ENCODE results near the gene LCE3C.

Gene LCE3C

GRCh38 chr1:152599934-152600333 lies at the start of gene LCE3C:
LCE3C (plus strand) TSS chr1:152600234; CDS start chr1:152600732, 498 bp downstream.
- TF ChIP-seq CTCF (IDR thresholded peaks at IDR 0.05; ENCODE audit: low read depth, low read length, poor library complexity, severe bottlenecking) (no peak), EZH2phosphoT487 (IDR thresholded peaks at IDR 0.05; ENCODE audit: borderline replicate concordance, low read length) (no peak)
- H3K9me2 ChIP-seq (replicated peaks; ENCODE audit: control insufficient read depth, low read length): no peaks in the 10 kb centered on the region
- no peaks in the 10 kb centered on the region for H3K9me3 ChIP-seq (ENCODE audit: control insufficient read depth, insufficient read depth, low read length)

GRCh38 chr1:152565115-152565514 lies 34.9 kb upstream of the LCE3C start:
- Histone ChIP-seq H3K9me2 (replicated peaks; ENCODE audit: control insufficient read depth, low read length) (no peaks in the 10 kb centered on the region), H3K9me3 (ENCODE audit: control insufficient read depth, insufficient read depth, low read length) (no peaks in the 10 kb centered on the region), H3K27me3 (ENCODE audit: control insufficient read depth, low read length) (no peaks in the 10 kb centered on the region), H4K20me1 (ENCODE audit: control insufficient read depth, insufficient read depth, low read depth, low read length) (no peaks in the 10 kb centered on the region), H3K79me2 (ENCODE audit: control insufficient read depth, low read length) (no peaks in the 10 kb centered on the region), H3F3A (ENCODE audit: control insufficient read depth, insufficient read depth) (no peaks in the 10 kb centered on the region), H3K4me1 (ENCODE audit: control insufficient read depth, low read length) (no peaks in the 10 kb centered on the region), H3K4me2 (ENCODE audit: low read length) (no peak overlapping the region), H3K4me3 (ENCODE audit: low read length) (no peak overlapping the region), H3K36me3 (ENCODE audit: control insufficient read depth, low read length) (no peaks in the 10 kb centered on the region), H3K27ac (ENCODE audit: low read depth, low read length) (no peak overlapping the region)
- TF ChIP-seq CTCF (IDR thresholded peaks at IDR 0.05; ENCODE audit: low read depth, low read length, poor library complexity, severe bottlenecking) (no peak), EZH2phosphoT487 (IDR thresholded peaks at IDR 0.05; ENCODE audit: borderline replicate concordance, low read length) (no peak)

More at GRCh38 chr1:152599934-152600333, at the start of gene LCE3C:
- Histone ChIP-seq H4K20me1 (ENCODE audit: control insufficient read depth, insufficient read depth, low read depth, low read length) (no peaks in the 10 kb centered on the region), H3F3A (ENCODE audit: control insufficient read depth, insufficient read depth) (no peaks in the 10 kb centered on the region), H3K79me2 (ENCODE audit: control insufficient read depth, low read length) (no peaks in the 10 kb centered on the region), H3K4me3 (ENCODE audit: low read length) (no peak within 1 kb of the TSS), H3K36me3 (ENCODE audit: control insufficient read depth, low read length) (no peaks in the 10 kb centered on the region), H3K4me1 (ENCODE audit: control insufficient read depth, low read length) (no peaks in the 10 kb centered on the region), H3K27me3 (ENCODE audit: control insufficient read depth, low read length) (no peaks in the 10 kb centered on the region), H3K4me2 (ENCODE audit: low read length) (no peak within 1 kb of the TSS), H3K27ac (ENCODE audit: low read depth, low read length) (no peak within 1 kb of the TSS)

GRCh38 chr1:152565535-152566215 lies 34.4 kb upstream of the LCE3C start:
- no peaks in the 10 kb centered on the region for H3K4me1 ChIP-seq (ENCODE audit: control insufficient read depth, low read length)
- H3F3A ChIP-seq (ENCODE audit: control insufficient read depth, insufficient read depth): no peaks in the 10 kb centered on the region
- H3K27ac ChIP-seq (ENCODE audit: low read depth, low read length): no peak overlapping the region
- no peaks in the 10 kb centered on the region for H4K20me1 ChIP-seq (ENCODE audit: control insufficient read depth, insufficient read depth, low read depth, low read length)
- no peaks in the 10 kb centered on the region for H3K9me3 ChIP-seq (ENCODE audit: control insufficient read depth, insufficient read depth, low read length)
- no peaks in the 10 kb centered on the region for H3K9me2 ChIP-seq (replicated peaks; ENCODE audit: control insufficient read depth, low read length)
- H3K36me3 ChIP-seq (ENCODE audit: control insufficient read depth, low read length): no peaks in the 10 kb centered on the region
- H3K27me3 ChIP-seq (ENCODE audit: control insufficient read depth, low read length): no peaks in the 10 kb centered on the region
- H3K4me3 ChIP-seq (ENCODE audit: low read length): no peak overlapping the region
- no peaks in the 10 kb centered on the region for H3K79me2 ChIP-seq (ENCODE audit: control insufficient read depth, low read length)
- H3K4me2 ChIP-seq (ENCODE audit: low read length): no peak overlapping the region
- no peak for TF ChIP-seq CTCF (IDR thresholded peaks at IDR 0.05; ENCODE audit: low read depth, low read length, poor library complexity, severe bottlenecking)
